Activated CD8-positive, alpha-beta memory T cell treated with anti-CD3 and anti-CD28 coated beads, Interleukin-2, amount 50 U/mL, for 24 hours (primary cell): ENCODE results near the gene MSLN.
"Not testable (repeated sequence)": the region's sequence is repeated elsewhere in the genome, so short reads cannot be mapped to it uniquely, and the experiment has no call there.

Source experiments
- DNase-seq: peaks from one replicate; pipeline ENCODE4 v3.0.0-alpha.2; 2020; ENCODE audit errors: extremely low read depth

Gene MSLN

GRCh38 chr16:775236-775796 lies 14.8 kb downstream of the MSLN start:
- no peak for DNase-seq

- DNase-seq: not testable (repeated sequence)
Observed at GRCh38 chr16:776298-776697, 15.8 kb downstream of the MSLN start.

- no peak for DNase-seq
Observed at GRCh38 chr16:776824-777223, 16.3 kb downstream of the MSLN start.

- DNase-seq: no peak
Observed at GRCh38 chr16:777826-778225, 17.3 kb downstream of the MSLN start.

GRCh38 chr16:778447-778846 lies 17.9 kb downstream of the MSLN start:
- DNase-seq: no peak

GRCh38 chr16:778909-779527 lies 18.5 kb downstream of the MSLN start:
- no peak for DNase-seq

GRCh38 chr16:779561-779960 lies 19.0 kb downstream of the MSLN start:
- no peak for DNase-seq

- no peak for DNase-seq
Observed at GRCh38 chr16:780296-780695, 19.8 kb downstream of the MSLN start.

GRCh38 chr16:781346-782010 lies 20.9 kb downstream of the MSLN start:
- DNase-seq: no peak

- no peak for DNase-seq
Observed at GRCh38 chr16:782258-782657, 21.7 kb downstream of the MSLN start.

- DNase-seq: no peak
Observed at GRCh38 chr16:782766-783403, 22.4 kb downstream of the MSLN start.

GRCh38 chr16:783404-784161 lies 23.0 kb downstream of the MSLN start:
- DNase-seq: no peak

GRCh38 chr16:784431-784830 lies 23.9 kb downstream of the MSLN start:
- DNase-seq: no peak

GRCh38 chr16:785563-786535 lies 25.3 kb downstream of the MSLN start:
- peak; percentile 35 for DNase-seq

GRCh38 chr16:787321-787966 lies 26.9 kb downstream of the MSLN start:
- DNase-seq: no peak

GRCh38 chr16:787978-788398 lies 27.5 kb downstream of the MSLN start, which contains the start of gene RPUSD1:
Gene RPUSD1, minus strand, starts transcription at chr16:788381. Its CDS starts 644 bp downstream, at chr16:787737.
- no peak for DNase-seq

GRCh38 chr16:788399-789126 lies 28.0 kb downstream of the MSLN start, which contains the start of gene CHTF18:
Gene CHTF18, plus strand, starts transcription at chr16:788620. Its CDS starts 65 bp downstream, at chr16:788685.
- DNase-seq: peak; percentile 72

GRCh38 chr16:789191-789850 lies 28.8 kb downstream of the MSLN start:
- DNase-seq: no peak

- no peak for DNase-seq
Observed at GRCh38 chr16:790086-790485, 29.6 kb downstream of the MSLN start.
